Fibroblast of mammary gland (primary cell): ENCODE data around the gene ATP13A3.
A peak's percentile ranks its signal among the peaks of the same experiment; 100 is the strongest.

Experiments used
- DNase-seq: peaks from one replicate; pipeline ENCODE4 v3.0.0-alpha.2; 2010; ENCODE audit warnings: low read depth
- H3K4me3 ChIP-seq: 2 replicates; pipeline ENCODE4 v1.5.1; 2011; ENCODE audit warnings: low read depth, mild to moderate bottlenecking, low read length, moderate library complexity; ENCODE audit not compliant: control insufficient read depth
- CTCF ChIP-seq: conservative IDR thresholded peaks from 2 replicates; pipeline ENCODE4 v1.5.1; 2011; ENCODE audit warnings: low read depth, low read length, inconsistent platforms; ENCODE audit not compliant: control insufficient read depth, insufficient read depth

Gene ATP13A3

GRCh38 chr3:194508491-194509453 lies 22.0 kb upstream of the ATP13A3 start:
- no peak overlapping the region for H3K4me3 ChIP-seq
- TF ChIP-seq CTCF, result no peak
- no peak for DNase-seq

GRCh38 chr3:194507571-194507970 lies 20.8 kb upstream of the ATP13A3 start:
- no peak overlapping the region for H3K4me3 ChIP-seq
- DNase-seq, result no peak
- no peak for TF ChIP-seq CTCF

GRCh38 chr3:194505791-194506415 lies 19.1 kb upstream of the ATP13A3 start:
- no peak overlapping the region for H3K4me3 ChIP-seq
- peak; percentile 36 for DNase-seq
- TF ChIP-seq CTCF, result no peak

GRCh38 chr3:194504861-194505260 lies 18.1 kb upstream of the ATP13A3 start:
- DNase-seq, result no peak
- no peak overlapping the region for H3K4me3 ChIP-seq
- no peak for TF ChIP-seq CTCF

- DNase-seq, result no peak
- no peak for TF ChIP-seq CTCF
- no peak overlapping the region for H3K4me3 ChIP-seq
Measured at GRCh38 chr3:194504146-194504545, 17.3 kb upstream of the ATP13A3 start.

GRCh38 chr3:194503081-194503531 lies 16.3 kb upstream of the ATP13A3 start:
- no peak overlapping the region for H3K4me3 ChIP-seq
- TF ChIP-seq CTCF, result no peak
- DNase-seq, result peak; percentile 72
